Activated CD8-positive, alpha-beta memory T cell treated with anti-CD3 and anti-CD28 coated beads for 48 hours (primary cell): ENCODE data around the gene PRG2.

Experiments
- DNase-seq, 3 experiments: peaks; one replicate each; pipeline ENCODE4 v3.0.0-alpha.2; 2020; ENCODE audit warnings: low read depth in 2 of 3, low spot score in 2 of 3

The PRG2 gene, protein sequence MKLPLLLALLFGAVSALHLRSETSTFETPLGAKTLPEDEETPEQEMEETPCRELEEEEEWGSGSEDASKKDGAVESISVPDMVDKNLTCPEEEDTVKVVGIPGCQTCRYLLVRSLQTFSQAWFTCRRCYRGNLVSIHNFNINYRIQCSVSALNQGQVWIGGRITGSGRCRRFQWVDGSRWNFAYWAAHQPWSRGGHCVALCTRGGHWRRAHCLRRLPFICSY

GRCh38 chr11:57390535-57390934 is at the start of gene PRG2:
Gene PRG2, minus strand, starts transcription at chr11:57390650. Its CDS starts 706 bp downstream, at chr11:57389944.
- DNase-seq = no peak

DNA sequence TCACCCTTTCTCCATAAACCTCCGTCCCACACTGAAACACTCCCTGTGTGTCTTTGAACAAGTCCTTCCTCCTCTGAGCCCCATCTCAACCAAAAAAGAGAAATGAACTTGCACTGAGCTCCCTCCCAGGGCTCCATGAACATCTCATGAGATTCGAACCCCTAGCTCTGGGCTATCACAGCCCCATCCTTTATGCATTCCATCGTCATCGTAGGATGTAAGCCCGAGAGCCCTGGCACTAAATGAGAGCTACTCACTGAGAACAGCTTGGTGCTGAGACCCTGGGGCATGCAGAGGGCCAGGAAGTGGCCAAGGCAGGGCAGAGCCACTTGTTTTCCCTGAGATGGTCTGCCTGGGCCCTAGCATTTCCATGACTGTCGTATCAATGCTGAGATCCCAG is 49.3 kb upstream of the PRG2 start:
- DNase-seq = no peak

GRCh38 chr11:57438345-57439285 is 48.2 kb upstream of the PRG2 start:
- DNase-seq = no peak

DNA sequence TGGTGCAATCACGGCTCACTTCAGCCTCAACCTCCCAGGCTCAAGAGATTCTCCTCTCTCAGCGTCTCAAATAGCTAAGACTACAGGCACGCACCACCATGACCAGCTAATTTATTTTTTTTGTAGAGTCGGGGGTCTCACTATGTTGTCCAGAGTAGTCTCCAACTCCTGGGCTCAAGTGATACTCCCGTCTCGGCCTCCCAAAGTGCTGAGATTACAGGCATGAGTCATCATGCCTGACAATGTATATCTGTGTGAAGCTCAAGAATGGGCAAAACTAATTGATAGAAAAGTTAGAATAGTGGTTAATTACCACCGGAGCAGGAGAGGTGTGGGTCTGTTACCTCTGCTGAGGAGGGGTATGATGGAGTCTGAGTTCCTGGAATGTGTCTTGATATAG is 45.6 kb upstream of the PRG2 start:
- no peak for DNase-seq

GRCh38 chr11:57434640-57435546 is 44.4 kb upstream of the PRG2 start:
- no peak for DNase-seq

DNA sequence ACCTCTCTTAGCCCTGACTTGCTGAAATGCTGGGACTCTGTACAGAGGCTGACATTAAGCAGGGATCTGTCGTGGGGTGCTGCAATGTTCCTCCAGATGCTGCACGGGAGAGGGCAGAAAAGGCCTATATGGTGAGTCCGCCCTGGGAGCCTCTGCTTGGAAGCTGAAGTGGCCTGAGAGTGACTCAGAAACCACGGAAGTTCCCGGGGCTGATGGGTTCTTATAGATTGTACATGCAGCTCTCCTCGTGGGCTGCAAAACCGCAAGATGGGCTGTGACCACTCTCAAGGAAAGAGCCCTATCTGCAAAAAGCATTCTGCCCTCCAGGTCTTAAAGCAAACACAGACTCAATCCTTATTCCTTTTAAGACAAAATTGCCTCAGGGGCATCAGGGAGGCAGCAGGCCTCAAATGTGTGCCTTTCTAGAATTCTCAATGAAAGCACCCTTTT is 42.3 kb upstream of the PRG2 start:
- DNase-seq = peak in 1 of 3 experiments; percentile 10

- no peak for DNase-seq
Measured at GRCh38 chr11:57432149-57432561, 41.7 kb upstream of the PRG2 start.

- DNase-seq = no peak
Measured at GRCh38 chr11:57430952-57431351, 40.5 kb upstream of the PRG2 start.

- DNase-seq = no peak
Measured at GRCh38 chr11:57429946-57430345, 39.5 kb upstream of the PRG2 start.

DNA sequence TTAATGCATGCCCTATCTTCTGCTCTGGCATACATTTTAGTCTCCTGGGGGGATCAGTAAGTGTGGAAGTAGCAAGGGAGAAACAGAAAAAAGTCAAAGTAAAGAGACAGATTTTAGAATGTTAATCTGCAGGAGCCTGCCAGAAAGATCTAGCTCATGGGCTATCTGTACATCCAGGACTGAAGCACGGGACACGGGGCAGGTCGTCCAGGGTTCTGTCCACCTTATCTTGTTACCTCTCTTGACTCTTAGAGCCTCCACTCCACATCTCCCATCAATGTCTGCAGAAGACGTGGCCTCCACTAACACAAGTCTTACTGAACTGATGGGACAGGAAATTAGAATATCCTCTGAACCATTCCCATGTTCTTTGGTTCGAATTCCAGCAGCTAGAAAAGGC is 38.2 kb upstream of the PRG2 start:
- DNase-seq = no peak

DNA sequence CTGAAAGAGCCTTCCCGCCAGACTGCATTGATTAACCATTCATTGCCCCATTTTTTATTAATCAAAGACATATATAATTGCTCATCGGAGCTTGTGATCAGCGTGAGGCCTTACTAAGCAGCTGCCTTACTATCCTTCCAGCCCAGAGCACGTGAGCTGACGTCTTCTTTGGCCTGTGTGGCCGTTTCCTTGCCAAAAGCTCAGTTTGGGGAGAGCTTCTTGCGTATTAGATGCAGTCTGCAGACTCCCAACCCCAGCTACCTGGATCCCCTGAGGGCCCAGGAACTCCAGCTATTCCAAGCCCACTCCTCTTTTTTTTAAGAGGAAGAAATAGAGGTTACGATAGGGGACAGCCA is 37.3 kb upstream of the PRG2 start:
- no peak for DNase-seq

DNA sequence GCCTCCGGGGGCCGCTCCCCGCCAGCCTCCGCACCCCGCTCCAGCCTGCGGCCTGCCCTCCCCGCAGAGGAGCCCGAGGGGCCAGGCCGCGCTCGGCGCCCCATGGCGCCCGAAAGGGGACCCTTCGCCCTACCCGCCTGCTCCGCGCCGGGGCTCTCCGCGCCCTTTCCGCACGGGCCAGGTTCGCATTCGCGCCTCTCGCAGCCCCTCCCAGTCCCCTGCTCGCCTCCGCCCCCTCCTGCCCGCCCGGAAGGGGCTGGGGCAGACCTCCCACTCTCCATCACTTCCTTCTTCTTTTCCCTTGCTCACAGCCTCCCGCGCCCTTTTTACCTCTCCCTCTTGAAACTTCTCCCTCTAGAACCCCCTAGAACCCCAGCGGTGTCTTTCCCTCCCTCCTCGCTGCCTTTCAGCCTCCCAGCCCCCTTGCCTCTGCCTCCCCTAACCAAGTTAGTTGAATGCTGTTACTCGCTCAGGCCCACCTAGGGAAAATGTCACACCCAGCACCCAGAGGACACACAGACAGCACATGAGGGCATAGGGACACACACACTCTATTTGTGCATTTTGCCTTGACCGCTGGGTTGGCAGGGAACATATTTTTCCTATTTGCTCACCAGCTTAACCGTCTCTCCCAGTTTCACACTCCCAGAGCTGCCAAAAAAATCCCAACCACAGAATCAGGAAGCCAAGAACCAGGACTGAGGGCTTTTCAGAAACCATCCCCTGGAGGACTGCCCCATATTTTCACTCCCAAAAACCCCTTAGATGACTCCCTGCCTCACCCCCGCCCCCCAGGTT is 36.7 kb upstream of the PRG2 start, which contains the start of gene SLC43A3:
Gene SLC43A3, minus strand, starts transcription at position 193 of the 798 bp plus-strand sequence. CDS start 949 bp downstream, outside the sequence.
- DNase-seq = peak; percentile 59 to 65 (median 60)

DNA sequence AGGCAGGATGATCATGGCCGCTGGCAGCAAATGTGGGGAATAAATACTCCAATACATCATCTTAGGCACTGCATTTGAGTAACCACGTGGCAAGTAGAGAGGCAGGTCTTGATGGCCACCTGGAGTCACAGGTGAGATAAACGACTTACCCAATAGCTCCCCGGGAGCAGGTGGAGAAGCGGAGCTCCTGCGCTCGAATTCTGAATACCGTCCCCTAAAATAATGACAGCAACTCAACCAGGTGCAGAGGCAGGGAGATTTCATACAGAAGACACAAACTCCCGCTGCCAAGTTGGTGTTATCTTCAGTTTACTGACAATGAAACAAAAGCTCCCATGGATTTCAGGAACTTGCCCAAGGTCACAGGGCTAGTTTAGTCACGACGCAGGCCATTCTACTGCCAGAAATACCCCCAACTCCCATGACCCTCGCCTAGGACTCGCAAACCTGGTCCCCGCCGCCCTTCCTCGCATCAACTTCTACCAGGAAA is 36.0 kb upstream of the PRG2 start:
- no peak for DNase-seq

GRCh38 chr11:57425565-57426438 is 35.4 kb upstream of the PRG2 start:
- DNase-seq = peak in 1 of 3 experiments; percentile 21

DNA sequence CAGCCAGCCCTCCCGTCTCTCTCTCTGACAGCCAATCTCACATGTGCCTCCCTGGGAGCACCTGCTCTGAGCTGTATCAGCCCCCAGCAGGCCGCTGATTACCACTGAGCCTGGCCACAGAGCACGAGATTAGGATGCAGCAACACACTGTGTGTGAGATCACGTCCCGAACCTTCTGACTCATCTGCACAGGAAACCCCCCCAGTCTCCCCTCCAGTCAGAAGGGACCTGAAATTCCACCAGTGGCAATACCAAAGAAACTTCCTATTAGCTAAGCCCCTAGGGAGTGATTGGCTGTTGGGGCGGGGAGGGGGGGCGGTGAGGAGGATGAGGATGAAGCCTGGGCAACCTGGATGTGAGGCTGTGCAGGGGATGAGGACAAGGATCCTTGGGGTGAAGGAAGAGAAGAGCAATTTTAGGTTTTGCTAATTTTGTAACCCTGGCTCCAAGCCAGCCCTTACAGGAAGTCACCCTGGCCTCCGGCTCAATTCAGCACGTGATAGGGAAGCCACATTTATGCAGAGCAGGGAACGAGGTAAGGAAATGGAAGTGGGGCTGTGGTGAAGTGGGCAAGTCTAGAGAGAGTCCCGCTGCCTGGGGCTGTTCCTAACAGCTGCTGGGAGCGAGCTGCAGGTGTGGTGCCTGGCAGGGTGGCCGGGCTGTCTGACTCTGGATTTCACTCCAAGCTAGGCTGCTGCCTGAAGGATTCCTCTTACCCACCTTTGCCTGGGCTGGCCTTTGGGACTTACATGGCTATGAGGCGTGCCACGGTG is 34.5 kb upstream of the PRG2 start:
- DNase-seq = peak; percentile 55 to 76 (median 70)

GRCh38 chr11:57424137-57424791 is 33.8 kb upstream of the PRG2 start:
- no peak for DNase-seq

- no peak for DNase-seq
Measured at GRCh38 chr11:57422669-57423068, 32.2 kb upstream of the PRG2 start.

GRCh38 chr11:57421805-57422204 is 31.4 kb upstream of the PRG2 start:
- no peak for DNase-seq
